ENCODE measurements around the gene CST7.

Gene CST7

DNA sequence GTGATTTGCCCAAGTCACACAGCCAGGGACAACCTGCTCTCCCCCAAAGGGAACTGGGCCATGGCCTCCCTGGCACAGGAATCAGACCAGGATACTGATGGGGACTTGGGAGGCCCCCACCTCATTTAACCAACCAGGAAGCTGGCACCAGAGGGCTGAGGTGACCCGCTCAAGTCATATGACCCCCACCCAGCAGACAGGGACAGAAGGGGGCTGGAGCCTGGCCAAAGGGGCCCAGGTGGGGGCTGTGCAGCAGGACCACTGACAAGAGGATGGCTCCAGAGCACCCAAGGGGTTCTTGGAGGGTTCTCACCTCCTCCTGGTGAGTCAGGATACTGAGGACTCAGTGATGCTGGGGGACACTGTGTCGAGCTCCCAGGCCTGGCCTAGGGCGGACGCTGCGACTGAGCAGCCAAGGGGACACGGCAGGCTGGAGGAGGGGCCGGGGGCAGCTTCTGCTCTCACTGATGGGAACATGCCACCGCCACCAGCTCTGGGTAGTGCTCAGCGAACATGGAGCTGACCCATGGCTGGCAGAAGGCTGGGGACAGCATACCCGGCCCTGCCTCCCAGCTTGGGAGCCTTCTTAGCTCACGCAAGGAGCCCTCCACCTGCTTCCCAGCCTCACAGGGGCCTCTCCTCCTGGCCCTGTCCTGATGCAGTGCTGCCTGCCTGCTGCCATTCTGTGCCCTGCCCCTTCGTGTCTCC is 1.2 kb downstream of the CST7 start:
- no peaks in the 10 kb centered on the region for H3K27me3 ChIP-seq (ENCODE audit: control insufficient read depth, insufficient read depth, low read length, poor library complexity, severe bottlenecking)
- no peaks in the 10 kb centered on the region for H3K36me3 ChIP-seq (ENCODE audit: control insufficient read depth, insufficient read depth, low read length)
- H3K4me1 ChIP-seq (ENCODE audit: control insufficient read depth, insufficient read depth, low read length), result no peaks in the 10 kb centered on the region
- H3K4me3 ChIP-seq (ENCODE audit: insufficient read depth, low read depth, low read length), result no peak overlapping the region
- no peaks in the 10 kb centered on the region for H3K9me3 ChIP-seq (ENCODE audit: control insufficient read depth, low read length)
- WGBS, 2 experiments, result 87% methylated on average over 12 of the region's 12 CpGs
- no peak overlapping the region for H3K27ac ChIP-seq (ENCODE audit: insufficient read depth, low read depth, low read length, poor library complexity, severe bottlenecking)

DNA sequence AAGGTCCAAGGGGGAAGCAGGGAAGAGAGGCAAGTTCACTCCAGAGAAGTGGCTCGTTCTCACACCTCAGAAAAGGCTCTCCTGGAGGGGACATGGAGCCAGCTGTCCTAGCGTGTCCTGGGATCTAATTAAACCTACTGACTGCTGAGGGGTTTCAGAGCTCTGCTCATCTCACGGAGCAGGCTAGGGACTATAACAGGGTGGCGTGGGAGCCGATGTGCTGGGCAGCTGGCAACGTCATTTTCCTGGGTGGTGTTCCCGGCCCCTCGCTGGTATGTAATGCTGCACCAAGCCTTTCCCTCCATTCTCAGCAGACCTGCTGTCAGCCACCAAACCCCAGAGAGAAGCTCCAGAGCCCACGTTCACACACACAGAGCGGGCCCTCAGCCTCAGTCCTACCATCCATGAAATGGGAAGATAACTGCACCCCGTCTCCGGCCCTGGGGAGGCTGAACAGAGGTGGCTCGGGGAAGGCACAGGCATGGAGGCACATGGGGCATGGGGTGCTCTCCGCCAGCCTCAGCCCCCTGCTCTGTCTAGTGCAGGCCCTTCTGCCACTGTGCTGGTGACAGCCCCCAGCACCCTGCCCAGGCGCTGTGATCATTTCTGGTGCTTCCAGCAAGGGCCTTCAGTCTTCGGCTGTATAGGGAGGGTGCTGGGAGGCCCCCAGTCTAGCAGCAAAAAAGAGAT is 1.9 kb downstream of the CST7 start:
- WGBS, 2 experiments, result 93% methylated on average over 16 of the region's 16 CpGs
- Histone ChIP-seq H3K4me1 (ENCODE audit: control insufficient read depth, insufficient read depth, low read length) (no peaks in the 10 kb centered on the region), H3K27me3 (ENCODE audit: control insufficient read depth, insufficient read depth, low read length, poor library complexity, severe bottlenecking) (no peaks in the 10 kb centered on the region), H3K4me3 (ENCODE audit: insufficient read depth, low read depth, low read length) (no peak overlapping the region), H3K9me3 (ENCODE audit: control insufficient read depth, low read length) (no peaks in the 10 kb centered on the region), H3K36me3 (ENCODE audit: control insufficient read depth, insufficient read depth, low read length) (no peaks in the 10 kb centered on the region), H3K27ac (ENCODE audit: insufficient read depth, low read depth, low read length, poor library complexity, severe bottlenecking) (no peak overlapping the region)

GRCh38 chr20:24951536-24952083 is 2.5 kb downstream of the CST7 start:
- no peaks in the 10 kb centered on the region for H3K36me3 ChIP-seq (ENCODE audit: control insufficient read depth, insufficient read depth, low read length)
- 83% methylated on average over 11 of the region's 11 CpGs for WGBS, 2 experiments
- H3K27ac ChIP-seq (ENCODE audit: insufficient read depth, low read depth, low read length, poor library complexity, severe bottlenecking), result no peak overlapping the region
- no peaks in the 10 kb centered on the region for H3K27me3 ChIP-seq (ENCODE audit: control insufficient read depth, insufficient read depth, low read length, poor library complexity, severe bottlenecking)
- H3K4me1 ChIP-seq (ENCODE audit: control insufficient read depth, insufficient read depth, low read length), result no peaks in the 10 kb centered on the region
- H3K9me3 ChIP-seq (ENCODE audit: control insufficient read depth, low read length), result no peaks in the 10 kb centered on the region
- no peak overlapping the region for H3K4me3 ChIP-seq (ENCODE audit: insufficient read depth, low read depth, low read length)

GRCh38 chr20:24952376-24953208 is 3.5 kb downstream of the CST7 start:
- 94 to 95% methylated on average over 12 of the region's 12 CpGs for WGBS, 2 experiments
- H3K27me3 ChIP-seq (ENCODE audit: control insufficient read depth, insufficient read depth, low read length, poor library complexity, severe bottlenecking), result no peaks in the 10 kb centered on the region

DNA sequence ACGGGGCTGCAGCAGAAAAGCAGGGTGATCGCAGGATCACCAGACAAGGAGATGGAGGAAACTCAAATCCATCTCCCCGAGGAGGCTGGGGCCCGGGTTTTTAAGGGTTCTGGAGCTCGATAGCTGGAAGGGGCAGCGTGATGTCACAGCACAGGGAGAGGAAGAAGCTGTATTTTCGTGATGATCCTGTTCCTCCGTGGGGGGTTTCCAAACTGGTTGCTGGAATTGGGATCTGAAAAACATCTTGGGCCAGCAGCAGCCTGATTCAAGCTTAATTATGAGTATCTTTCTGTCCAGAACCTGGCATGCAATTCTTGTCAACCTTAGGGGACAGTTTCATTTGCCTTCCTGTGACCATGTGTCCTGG is 4.1 kb downstream of the CST7 start:
- Histone ChIP-seq H3K4me3 (ENCODE audit: insufficient read depth, low read depth, low read length) (no peak overlapping the region), H3K27me3 (ENCODE audit: control insufficient read depth, insufficient read depth, low read length, poor library complexity, severe bottlenecking) (no peaks in the 10 kb centered on the region), H3K9me3 (ENCODE audit: control insufficient read depth, low read length) (no peaks in the 10 kb centered on the region), H3K36me3 (ENCODE audit: control insufficient read depth, insufficient read depth, low read length) (no peaks in the 10 kb centered on the region), H3K4me1 (ENCODE audit: control insufficient read depth, insufficient read depth, low read length) (no peaks in the 10 kb centered on the region), H3K27ac (ENCODE audit: insufficient read depth, low read depth, low read length, poor library complexity, severe bottlenecking) (no peak overlapping the region)
- 87 to 88% methylated on average over 8 of the region's 8 CpGs for WGBS, 2 experiments

More at GRCh38 chr20:24952376-24953208, 3.5 kb downstream of the CST7 start:
- Histone ChIP-seq H3K4me1 (ENCODE audit: control insufficient read depth, insufficient read depth, low read length) (no peaks in the 10 kb centered on the region), H3K9me3 (ENCODE audit: control insufficient read depth, low read length) (no peaks in the 10 kb centered on the region), H3K27ac (ENCODE audit: insufficient read depth, low read depth, low read length, poor library complexity, severe bottlenecking) (no peak overlapping the region), H3K4me3 (ENCODE audit: insufficient read depth, low read depth, low read length) (no peak overlapping the region), H3K36me3 (ENCODE audit: control insufficient read depth, insufficient read depth, low read length) (no peaks in the 10 kb centered on the region)

- Histone ChIP-seq H3K27ac (ENCODE audit: insufficient read depth, low read depth, low read length, poor library complexity, severe bottlenecking) (no peak overlapping the region), H3K36me3 (ENCODE audit: control insufficient read depth, insufficient read depth, low read length) (no peaks in the 10 kb centered on the region), H3K4me3 (ENCODE audit: insufficient read depth, low read depth, low read length) (no peak overlapping the region), H3K4me1 (ENCODE audit: control insufficient read depth, insufficient read depth, low read length) (no peaks in the 10 kb centered on the region), H3K9me3 (ENCODE audit: control insufficient read depth, low read length) (no peaks in the 10 kb centered on the region), H3K27me3 (ENCODE audit: control insufficient read depth, insufficient read depth, low read length, poor library complexity, severe bottlenecking) (no peaks in the 10 kb centered on the region)
- WGBS, 2 experiments, result 85 to 86% methylated on average over 16 of the region's 16 CpGs
Measured at GRCh38 chr20:24953621-24954133, 4.6 kb downstream of the CST7 start.

- 68% methylated on average over 8 of the region's 8 CpGs for WGBS, 2 experiments
- Histone ChIP-seq H3K4me1 (ENCODE audit: control insufficient read depth, insufficient read depth, low read length) (no peaks in the 10 kb centered on the region), H3K9me3 (ENCODE audit: control insufficient read depth, low read length) (no peaks in the 10 kb centered on the region), H3K36me3 (ENCODE audit: control insufficient read depth, insufficient read depth, low read length) (no peaks in the 10 kb centered on the region), H3K27ac (ENCODE audit: insufficient read depth, low read depth, low read length, poor library complexity, severe bottlenecking) (no peak overlapping the region), H3K4me3 (ENCODE audit: insufficient read depth, low read depth, low read length) (no peak overlapping the region), H3K27me3 (ENCODE audit: control insufficient read depth, insufficient read depth, low read length, poor library complexity, severe bottlenecking) (no peaks in the 10 kb centered on the region)
Measured at GRCh38 chr20:24954151-24954550, 5.1 kb downstream of the CST7 start.

DNA sequence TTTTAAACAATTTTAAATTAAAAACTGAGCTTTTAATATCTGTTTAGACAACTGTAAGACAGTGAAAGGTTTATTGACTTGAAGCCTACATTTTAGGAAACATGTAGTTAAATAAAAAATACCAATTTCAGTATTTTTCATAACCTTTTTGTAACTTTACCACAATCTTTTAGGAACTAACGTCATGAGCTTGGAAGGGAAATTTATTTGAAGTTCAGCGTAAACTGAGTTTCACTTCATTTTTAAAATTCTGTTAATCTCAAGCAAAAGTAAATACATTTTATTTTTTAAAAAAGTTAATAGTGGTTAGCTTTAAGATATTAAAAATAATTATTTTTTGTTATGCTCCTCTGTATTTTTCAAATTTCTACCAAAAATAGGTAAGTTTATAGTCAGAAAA is 5.5 kb downstream of the CST7 start:
- H3K4me3 ChIP-seq (ENCODE audit: insufficient read depth, low read depth, low read length), result no peak overlapping the region
- 100% methylated on average over 1 of the region's 2 CpGs for WGBS, 2 experiments
- H3K27ac ChIP-seq (ENCODE audit: insufficient read depth, low read depth, low read length, poor library complexity, severe bottlenecking), result no peak overlapping the region

DNA sequence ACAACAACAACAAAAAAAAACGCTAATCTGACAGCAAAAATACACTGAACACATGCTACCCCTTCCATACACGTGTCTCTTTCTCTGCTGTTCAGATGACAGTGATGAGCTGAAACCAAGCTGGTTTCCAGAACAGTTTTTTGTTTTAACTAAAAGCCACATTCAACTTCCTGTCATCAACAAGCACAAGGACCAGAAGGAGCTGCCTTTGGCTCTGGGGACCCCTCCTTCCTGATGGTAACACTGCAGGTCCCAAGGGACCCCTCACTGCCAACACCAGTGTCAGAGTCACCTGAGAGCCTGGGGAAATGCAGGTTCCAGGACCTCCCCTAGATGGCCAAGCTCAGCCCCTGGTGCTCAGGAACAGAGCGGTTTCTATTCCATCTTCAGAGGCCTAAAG is 6.0 kb downstream of the CST7 start:
- WGBS, 2 experiments, result 93 to 94% methylated on average over 3 of the region's 3 CpGs
- H3K4me1 ChIP-seq (ENCODE audit: control insufficient read depth, insufficient read depth, low read length), result no peaks in the 10 kb centered on the region
- H3K27ac ChIP-seq (ENCODE audit: insufficient read depth, low read depth, low read length, poor library complexity, severe bottlenecking), result no peak overlapping the region
- no peak overlapping the region for H3K4me3 ChIP-seq (ENCODE audit: insufficient read depth, low read depth, low read length)
- H3K36me3 ChIP-seq (ENCODE audit: control insufficient read depth, insufficient read depth, low read length), result peaks cover under 1% of the 10 kb centered on the region
- no peaks in the 10 kb centered on the region for H3K27me3 ChIP-seq (ENCODE audit: control insufficient read depth, insufficient read depth, low read length, poor library complexity, severe bottlenecking)
- no peaks in the 10 kb centered on the region for H3K9me3 ChIP-seq (ENCODE audit: control insufficient read depth, low read length)

More for the DNA sequence above, 5.5 kb downstream of the CST7 start:
- Histone ChIP-seq H3K4me1 (ENCODE audit: control insufficient read depth, insufficient read depth, low read length) (no peaks in the 10 kb centered on the region), H3K9me3 (ENCODE audit: control insufficient read depth, low read length) (no peaks in the 10 kb centered on the region), H3K36me3 (ENCODE audit: control insufficient read depth, insufficient read depth, low read length) (no peaks in the 10 kb centered on the region), H3K27me3 (ENCODE audit: control insufficient read depth, insufficient read depth, low read length, poor library complexity, severe bottlenecking) (no peaks in the 10 kb centered on the region)
